ENCODE measurements around the gene CRYGB. TPM values are rescaled to one million over a fixed set of nuclear protein-coding genes. Genes with fewer than 3 reads are reported as not detected.

The CRYGB gene
- total and polyA plus RNA-seq, 10 of the 15 experiments (the other 5 are each of a cell fraction or from before 2014, with no cell fraction given) = not detected

DNA sequence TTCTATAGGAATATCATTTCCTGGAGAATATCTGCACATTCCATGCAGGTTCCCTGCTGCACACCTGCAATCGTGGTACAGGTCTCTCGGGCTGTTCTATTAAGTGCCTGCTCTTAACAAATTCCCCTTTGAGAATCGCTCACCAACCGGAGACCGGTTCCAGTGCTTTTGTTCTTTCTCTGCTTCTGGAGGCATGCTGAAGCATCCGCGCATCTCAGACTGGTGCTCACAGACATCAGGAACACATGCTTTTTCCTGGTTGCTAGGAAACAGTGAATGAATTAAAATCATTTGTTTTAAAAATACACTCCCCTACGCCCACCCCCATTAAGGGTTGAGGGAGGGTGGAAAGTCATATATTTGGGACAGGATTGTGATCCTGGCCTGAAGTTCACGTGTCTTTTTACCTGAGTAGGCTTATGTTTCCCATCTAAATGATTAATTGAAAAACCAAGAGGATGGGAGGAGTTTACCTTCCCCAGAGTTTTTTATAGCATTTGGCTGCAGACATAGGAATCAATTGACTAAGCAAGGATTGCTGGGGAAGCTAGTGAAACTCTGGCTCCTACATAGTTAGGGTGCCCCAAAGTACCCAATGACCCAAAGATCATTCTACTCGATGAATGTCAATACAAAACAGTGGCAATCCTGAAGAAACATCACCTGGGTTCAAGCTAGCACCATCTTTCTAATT is 44.0 kb upstream of the CRYGB start, which contains the start of gene C2orf80:
C2orf80 (minus strand) TSS at position 221 of the 694 bp plus-strand sequence. CDS start 3,044 bp downstream, outside the sequence.
- TF ChIP-seq CBX3 (IDR thresholded peaks at IDR 0.05; ENCODE audit: borderline replicate concordance, low read depth) (no peak), SREBF1 (IDR thresholded peaks at IDR 0.05; ENCODE audit: low read length) (no peak), TBL1XR1 (IDR thresholded peaks at IDR 0.05; ENCODE audit: low read depth, low read length) (no peak), SKIL (IDR thresholded peaks at IDR 0.05; ENCODE audit: low read depth, poor library complexity, severe bottlenecking) (no peak), KLF5 (IDR thresholded peaks at IDR 0.05; ENCODE audit: partially characterized antibody) (no peak)
- TF ChIP-seq, protein P1, sequence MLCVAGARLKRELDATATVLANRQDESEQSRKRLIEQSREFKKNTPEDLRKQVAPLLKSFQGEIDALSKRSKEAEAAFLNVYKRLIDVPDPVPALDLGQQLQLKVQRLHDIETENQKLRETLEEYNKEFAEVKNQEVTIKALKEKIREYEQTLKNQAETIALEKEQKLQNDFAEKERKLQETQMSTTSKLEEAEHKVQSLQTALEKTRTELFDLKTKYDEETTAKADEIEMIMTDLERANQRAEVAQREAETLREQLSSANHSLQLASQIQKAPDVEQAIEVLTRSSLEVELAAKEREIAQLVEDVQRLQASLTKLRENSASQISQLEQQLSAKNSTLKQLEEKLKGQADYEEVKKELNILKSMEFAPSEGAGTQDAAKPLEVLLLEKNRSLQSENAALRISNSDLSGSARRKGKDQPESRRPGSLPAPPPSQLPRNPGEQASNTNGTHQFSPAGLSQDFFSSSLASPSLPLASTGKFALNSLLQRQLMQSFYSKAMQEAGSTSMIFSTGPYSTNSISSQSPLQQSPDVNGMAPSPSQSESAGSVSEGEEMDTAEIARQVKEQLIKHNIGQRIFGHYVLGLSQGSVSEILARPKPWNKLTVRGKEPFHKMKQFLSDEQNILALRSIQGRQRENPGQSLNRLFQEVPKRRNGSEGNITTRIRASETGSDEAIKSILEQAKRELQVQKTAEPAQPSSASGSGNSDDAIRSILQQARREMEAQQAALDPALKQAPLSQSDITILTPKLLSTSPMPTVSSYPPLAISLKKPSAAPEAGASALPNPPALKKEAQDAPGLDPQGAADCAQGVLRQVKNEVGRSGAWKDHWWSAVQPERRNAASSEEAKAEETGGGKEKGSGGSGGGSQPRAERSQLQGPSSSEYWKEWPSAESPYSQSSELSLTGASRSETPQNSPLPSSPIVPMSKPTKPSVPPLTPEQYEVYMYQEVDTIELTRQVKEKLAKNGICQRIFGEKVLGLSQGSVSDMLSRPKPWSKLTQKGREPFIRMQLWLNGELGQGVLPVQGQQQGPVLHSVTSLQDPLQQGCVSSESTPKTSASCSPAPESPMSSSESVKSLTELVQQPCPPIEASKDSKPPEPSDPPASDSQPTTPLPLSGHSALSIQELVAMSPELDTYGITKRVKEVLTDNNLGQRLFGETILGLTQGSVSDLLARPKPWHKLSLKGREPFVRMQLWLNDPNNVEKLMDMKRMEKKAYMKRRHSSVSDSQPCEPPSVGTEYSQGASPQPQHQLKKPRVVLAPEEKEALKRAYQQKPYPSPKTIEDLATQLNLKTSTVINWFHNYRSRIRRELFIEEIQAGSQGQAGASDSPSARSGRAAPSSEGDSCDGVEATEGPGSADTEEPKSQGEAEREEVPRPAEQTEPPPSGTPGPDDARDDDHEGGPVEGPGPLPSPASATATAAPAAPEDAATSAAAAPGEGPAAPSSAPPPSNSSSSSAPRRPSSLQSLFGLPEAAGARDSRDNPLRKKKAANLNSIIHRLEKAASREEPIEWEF (IDR thresholded peaks at IDR 0.05; ENCODE audit: insufficient replicate concordance, low read depth, low read length) = no peak
- no peaks in the 10 kb centered on the region for H3K27me3 ChIP-seq (replicated peaks in 1 of 2; ENCODE audit: control insufficient read depth in 2 of 2, insufficient read depth in 2 of 2, low read length in 1 of 2)
- intact Hi-C loops (cut with micrococcal nuclease; ENCODE audit: unreplicated experiment) = no loop called here
- RAD21 ChIA-PET (ENCODE audit: unreplicated experiment) = interaction anchor here (1.2 kb wide), 1 partner anchor 15 kb away, joined by 5 read pairs; no protein-coding TSS in a partner anchor
- no peaks in the 10 kb centered on the region for H3K4me1 ChIP-seq (ENCODE audit: control insufficient read depth, insufficient read depth, low read length)
- WGBS (ENCODE audit: insufficient coverage, insufficient replicate concordance, low lambda C conversion rate, missing lambda C conversion rate) = 45% methylated on average over 10 of the region's 10 CpGs
- H3K9me3 ChIP-seq (replicated peaks; ENCODE audit: control insufficient read depth, insufficient read depth, low read length) = no peaks in the 10 kb centered on the region
- no peaks in the 10 kb centered on the region for H3K79me2 ChIP-seq (ENCODE audit: control insufficient read depth, insufficient read depth, low read length)
- no peak within 1 kb of the TSS for H3K27ac ChIP-seq (ENCODE audit: control insufficient read depth, insufficient read depth)
- no peak within 1 kb of the TSS for H3K4me2 ChIP-seq (ENCODE audit: control insufficient read depth, insufficient read depth)
- no peak for DNase-seq (ENCODE audit: low read depth, low spot score)
- no peak for FAIRE-seq
- POLR2A ChIA-PET = no interaction called here
- CTCF ChIA-PET = interaction anchor here (0.8 to 1.1 kb wide), 2 partner anchors 14 to 15 kb away, joined by 3 read pairs; no protein-coding TSS in a partner anchor
- in situ Hi-C loops (cut with MboI) = loop anchor here (25.0 kb wide), 1 partner anchor 1022 kb away; no protein-coding TSS in a partner anchor
- no TSS peak for BruUV-seq (replicated peaks)
- no peak within 1 kb of the TSS for H3K9ac ChIP-seq (ENCODE audit: control insufficient read depth, insufficient read depth, low read length)
- H3K4me3 ChIP-seq = no peak within 1 kb of the TSS
- no peak for ATAC-seq
- SMC1A ChIA-PET (ENCODE audit: uncharacterized antibody, unreplicated experiment) = no interaction called here
- no peaks in the 10 kb centered on the region for H3K36me3 ChIP-seq (ENCODE audit: control insufficient read depth in 2 of 2, insufficient read depth in 2 of 2, low read length in 1 of 2)
- no peaks in the 10 kb centered on the region for H4K20me1 ChIP-seq (ENCODE audit: control insufficient read depth, insufficient read depth)
- no peak within 1 kb of the TSS for H2AFZ ChIP-seq (ENCODE audit: control insufficient read depth, low read depth, low read length)
